ENCODE results near the gene FSIP1.

FSIP1 gene

DNA sequence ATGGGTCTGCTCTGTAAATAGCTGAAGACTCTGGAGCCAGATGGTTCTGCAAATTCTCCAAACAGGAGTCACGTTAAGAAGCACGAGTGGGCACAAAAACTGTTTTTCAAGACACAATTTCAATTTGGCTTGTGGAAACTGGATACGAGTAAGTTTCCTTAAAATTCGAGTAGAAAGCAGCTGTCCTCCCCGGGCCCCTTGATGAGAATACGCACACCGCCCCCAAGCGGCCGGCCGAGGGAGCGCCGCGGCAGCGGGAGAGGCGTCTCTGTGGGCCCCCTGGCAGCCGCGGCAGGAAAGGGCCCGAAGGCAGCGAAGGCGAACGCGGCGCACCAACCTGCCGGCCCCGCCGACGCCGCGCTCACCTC lies 202.5 kb downstream of the FSIP1 start:
- peak; percentile 94 to 96 for DNase-seq

GRCh38 chr15:39579487-39580116 lies 203.0 kb downstream of the FSIP1 start:
- DNase-seq: no peak

- DNase-seq: no peak
These were observed 203.7 kb downstream of the FSIP1 start for GRCh38 chr15:39578851-39579486.

GRCh38 chr15:39575180-39575579 lies 207.5 kb downstream of the FSIP1 start:
- DNase-seq: no peak

- no peak for DNase-seq
These were observed 208.2 kb downstream of the FSIP1 start for GRCh38 chr15:39574427-39574826.

DNA sequence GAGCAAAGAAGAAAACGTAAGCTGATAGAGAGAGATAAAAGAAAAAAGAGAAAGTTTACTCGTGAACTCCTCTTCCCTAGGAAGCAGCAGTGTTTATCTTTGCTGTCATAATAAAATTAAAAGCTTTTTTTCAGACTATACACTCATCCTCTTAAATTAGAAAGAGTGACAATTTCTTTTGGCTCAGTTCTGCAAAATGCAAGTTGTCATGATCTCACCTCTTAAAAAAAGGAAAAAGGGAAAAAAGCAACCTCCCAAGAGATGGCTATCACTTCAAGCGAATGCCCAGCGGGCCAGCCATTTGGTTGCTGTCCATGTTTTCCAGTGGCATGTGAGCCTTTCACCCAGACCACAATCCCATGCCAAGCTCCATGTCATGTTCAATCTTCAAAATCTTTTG lies 208.8 kb downstream of the FSIP1 start:
- DNase-seq: no peak

GRCh38 chr15:39573287-39573686 lies 209.4 kb downstream of the FSIP1 start:
- DNase-seq: no peak

DNA sequence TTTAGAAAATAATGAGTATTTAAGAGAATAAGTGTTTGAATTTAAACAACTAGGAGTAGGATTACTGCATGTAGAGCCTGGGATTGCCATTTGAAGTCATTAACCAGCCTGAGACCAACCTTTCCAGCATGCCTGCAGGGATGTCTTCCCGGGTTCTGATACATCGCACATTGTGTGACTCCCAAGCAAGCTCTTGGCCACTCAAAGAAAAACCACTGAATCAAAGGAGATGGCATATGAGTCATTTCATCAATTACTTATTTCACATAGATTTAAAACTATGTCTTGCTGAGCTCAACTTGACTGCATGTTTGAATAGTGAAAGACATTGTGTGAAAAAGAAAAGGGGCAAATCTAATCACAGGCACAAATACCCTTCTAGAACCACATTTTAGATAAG lies 216.8 kb downstream of the FSIP1 start:
- no peak for DNase-seq

DNA sequence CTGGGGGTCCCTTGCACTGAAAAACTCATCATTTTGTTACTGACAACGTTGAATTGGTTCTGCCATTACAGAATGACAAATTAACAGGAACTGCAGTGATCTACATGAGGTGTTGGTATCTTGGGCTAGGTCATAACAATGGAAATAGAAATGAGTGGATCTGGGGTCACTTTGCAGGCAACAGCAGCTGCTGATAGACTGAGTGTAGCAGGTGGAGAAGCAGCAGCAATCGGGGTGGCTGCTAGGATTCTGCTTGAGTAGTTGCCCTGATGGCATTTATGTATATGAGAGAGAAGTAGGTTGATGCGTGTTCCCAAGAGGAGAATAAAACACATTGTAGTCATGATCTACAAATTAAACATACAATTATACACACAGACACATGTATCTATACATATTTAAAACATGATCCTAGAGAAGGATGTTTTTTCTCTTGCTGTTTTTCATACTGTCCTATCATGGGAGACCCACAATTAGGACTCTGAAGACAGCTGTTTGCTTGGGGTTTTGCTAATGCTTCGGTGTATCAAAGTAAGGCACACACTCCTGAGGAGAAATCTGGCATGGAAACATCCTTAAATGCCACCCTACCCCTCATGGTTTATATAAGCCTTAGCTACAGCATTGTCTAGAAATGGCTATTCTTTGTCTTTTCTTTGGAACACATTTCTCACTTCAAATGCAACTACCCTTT lies 217.5 kb downstream of the FSIP1 start:
- no peak for DNase-seq

GRCh38 chr15:39558421-39558820 lies 224.2 kb downstream of the FSIP1 start:
- DNase-seq: no peak

DNA sequence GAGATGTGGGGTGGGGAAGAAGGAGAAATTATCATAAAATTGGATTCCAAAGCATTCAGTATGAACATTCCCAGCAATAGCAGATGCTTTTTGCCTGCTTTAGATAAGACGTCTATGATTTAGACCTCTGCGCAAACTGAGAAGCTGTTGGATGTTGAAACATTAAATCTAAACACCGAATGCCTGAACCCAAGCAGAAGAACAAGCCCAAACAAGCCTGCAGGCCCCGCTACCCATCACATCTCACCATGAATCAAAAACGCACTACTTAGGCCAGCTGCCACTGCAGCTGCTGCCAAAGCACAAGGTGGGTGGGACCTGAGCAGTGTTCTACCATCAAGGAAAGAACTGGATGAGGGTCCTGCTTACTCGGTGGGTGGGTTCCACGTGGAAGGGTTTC lies 226.2 kb downstream of the FSIP1 start:
- DNase-seq: no peak

DNA sequence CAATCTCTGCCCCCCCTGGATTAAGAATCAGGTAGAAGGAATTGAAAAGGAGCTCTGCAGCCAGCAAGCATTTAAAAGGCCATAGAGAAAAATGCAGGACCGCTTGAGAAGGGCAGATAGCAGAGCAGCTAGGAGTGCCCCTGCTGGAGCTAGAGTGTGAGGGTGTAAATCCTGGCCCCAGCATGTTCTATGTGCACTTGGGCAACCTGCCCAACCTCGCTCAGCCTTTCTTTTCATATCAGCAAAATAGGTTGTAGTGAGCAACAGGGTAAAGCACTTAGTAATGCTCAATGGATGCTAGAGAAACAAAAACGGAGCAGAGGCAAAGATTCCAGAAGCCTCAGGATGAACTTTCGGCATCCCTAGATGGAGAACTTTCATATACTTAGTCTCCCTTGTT lies 226.8 kb downstream of the FSIP1 start:
- DNase-seq: no peak

- DNase-seq: no peak
These were observed 227.8 kb downstream of the FSIP1 start for GRCh38 chr15:39554746-39555387.

- DNase-seq: no peak
These were observed 228.5 kb downstream of the FSIP1 start for GRCh38 chr15:39553947-39554693.

DNA sequence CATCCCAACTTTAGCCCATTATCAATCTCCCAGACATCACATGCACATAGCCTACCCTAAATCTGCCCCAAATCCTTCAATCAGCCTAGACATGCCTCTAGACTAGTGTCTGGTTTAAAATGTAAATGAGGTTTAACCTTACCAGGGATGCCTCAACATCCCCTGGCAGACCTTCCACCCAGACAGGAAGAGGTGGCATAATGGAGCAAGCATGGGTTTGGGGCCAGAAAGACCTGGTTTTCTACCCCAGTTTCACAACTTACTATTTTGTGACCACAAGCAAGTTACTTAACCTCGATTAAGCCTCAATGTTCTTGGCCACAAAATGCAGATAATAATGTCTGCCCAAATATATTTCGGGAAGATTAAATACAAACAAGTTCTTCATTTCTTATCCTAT lies 230.1 kb downstream of the FSIP1 start:
- no peak for DNase-seq

- no peak for DNase-seq
These were observed 231.2 kb downstream of the FSIP1 start for GRCh38 chr15:39551476-39551875.
